Measurements from ENCODE around the gene MAP2.

Gene MAP2, protein sequence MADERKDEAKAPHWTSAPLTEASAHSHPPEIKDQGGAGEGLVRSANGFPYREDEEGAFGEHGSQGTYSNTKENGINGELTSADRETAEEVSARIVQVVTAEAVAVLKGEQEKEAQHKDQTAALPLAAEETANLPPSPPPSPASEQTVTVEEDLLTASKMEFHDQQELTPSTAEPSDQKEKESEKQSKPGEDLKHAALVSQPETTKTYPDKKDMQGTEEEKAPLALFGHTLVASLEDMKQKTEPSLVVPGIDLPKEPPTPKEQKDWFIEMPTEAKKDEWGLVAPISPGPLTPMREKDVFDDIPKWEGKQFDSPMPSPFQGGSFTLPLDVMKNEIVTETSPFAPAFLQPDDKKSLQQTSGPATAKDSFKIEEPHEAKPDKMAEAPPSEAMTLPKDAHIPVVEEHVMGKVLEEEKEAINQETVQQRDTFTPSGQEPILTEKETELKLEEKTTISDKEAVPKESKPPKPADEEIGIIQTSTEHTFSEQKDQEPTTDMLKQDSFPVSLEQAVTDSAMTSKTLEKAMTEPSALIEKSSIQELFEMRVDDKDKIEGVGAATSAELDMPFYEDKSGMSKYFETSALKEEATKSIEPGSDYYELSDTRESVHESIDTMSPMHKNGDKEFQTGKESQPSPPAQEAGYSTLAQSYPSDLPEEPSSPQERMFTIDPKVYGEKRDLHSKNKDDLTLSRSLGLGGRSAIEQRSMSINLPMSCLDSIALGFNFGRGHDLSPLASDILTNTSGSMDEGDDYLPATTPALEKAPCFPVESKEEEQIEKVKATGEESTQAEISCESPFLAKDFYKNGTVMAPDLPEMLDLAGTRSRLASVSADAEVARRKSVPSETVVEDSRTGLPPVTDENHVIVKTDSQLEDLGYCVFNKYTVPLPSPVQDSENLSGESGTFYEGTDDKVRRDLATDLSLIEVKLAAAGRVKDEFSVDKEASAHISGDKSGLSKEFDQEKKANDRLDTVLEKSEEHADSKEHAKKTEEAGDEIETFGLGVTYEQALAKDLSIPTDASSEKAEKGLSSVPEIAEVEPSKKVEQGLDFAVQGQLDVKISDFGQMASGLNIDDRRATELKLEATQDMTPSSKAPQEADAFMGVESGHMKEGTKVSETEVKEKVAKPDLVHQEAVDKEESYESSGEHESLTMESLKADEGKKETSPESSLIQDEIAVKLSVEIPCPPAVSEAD (N-terminal part only)

DNA sequence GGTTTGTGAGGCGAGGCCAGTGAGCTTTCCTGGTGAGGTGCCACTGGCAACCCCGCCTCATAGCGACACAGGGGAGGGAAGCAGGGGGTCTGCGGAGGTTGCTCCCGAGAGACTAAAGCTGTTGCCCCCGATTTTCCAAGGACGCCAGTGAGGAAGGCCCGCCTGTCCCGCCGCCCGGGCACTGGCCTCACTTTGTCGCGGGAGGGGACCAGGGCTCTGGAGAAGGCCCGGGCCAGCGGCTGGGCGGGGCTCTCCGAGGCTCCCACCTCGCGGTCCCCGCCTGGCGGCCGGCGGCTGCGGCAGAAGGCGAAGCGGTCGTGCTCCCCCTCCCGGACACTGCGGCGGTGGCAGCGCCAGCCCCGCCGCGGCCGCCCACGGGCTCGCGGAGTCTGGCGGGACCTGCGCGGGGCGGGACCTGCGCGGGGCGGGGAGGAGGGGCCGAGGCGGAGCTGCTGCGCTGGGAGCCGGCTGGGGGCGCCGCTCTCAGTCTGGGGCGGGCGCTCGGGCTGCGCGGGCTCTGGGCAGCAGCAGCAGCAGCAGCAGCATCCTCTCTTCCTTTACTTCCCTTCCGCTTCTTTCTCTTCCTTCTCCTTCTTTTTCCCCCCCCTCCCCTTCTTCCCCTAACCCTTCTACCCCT lies at the start of gene MAP2:
Gene MAP2, plus strand, starts transcription at position 486 of the 637 bp plus-strand sequence. CDS start 229,124 bp downstream, outside the sequence.
- DNase-seq = peak; percentile 87

DNA sequence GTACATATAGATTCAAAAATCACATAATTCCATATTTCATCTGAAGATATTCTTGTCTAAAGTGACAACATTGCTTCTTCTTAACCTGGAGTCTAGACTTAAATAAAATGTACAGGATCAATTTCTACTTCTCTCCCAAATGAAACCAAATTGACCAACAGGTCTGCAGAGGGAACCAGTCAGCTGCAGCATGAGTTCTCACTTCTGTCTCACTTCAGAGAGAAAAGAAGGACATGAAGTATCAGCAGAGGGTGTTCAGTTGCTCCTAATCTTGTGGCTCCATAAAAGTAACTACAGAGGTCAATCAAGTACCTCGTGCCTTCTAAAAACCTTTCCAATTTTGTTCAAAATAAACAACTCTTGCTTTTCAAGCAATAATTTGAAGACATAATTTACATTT lies 47.2 kb upstream of the MAP2 start:
- DNase-seq = no peak

DNA sequence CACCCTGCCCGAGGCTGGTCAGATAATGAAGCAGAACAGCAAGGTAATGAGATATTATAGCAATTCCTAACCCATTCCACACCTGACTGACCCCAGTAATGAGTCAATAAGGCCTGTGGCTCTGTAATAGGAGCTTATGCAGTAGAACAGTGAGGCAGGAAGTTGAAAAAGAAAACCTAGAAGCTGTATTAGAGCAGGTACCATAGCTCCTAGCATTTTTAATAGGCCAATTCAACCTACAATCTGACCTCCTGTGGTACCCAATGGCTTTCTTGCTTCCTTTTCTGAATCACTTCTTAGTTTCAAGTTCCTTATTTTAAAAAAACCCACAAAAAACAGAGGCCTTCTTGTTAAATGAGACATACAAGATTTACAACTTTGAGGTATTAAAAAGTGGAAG lies 43.6 kb upstream of the MAP2 start:
- DNase-seq = no peak

DNA sequence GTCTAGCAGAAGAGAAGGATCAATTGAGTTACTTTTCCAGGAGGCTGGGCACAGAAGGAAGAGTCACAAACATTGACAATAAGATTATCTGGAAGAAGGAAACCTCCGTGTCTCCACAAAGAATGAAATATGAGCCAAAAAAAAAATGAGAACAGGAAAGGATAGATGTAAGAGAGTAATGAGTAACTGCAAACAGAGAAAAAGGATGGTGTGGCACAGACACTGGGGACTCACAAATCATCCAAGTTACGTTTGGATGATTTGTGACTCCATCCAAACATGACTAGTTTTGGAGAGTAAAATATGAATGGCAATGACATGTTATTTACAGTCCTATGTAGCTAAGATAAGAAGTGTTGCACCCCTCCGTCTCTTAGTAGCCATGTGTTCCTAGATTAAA lies 42.8 kb upstream of the MAP2 start:
- DNase-seq = no peak

DNA sequence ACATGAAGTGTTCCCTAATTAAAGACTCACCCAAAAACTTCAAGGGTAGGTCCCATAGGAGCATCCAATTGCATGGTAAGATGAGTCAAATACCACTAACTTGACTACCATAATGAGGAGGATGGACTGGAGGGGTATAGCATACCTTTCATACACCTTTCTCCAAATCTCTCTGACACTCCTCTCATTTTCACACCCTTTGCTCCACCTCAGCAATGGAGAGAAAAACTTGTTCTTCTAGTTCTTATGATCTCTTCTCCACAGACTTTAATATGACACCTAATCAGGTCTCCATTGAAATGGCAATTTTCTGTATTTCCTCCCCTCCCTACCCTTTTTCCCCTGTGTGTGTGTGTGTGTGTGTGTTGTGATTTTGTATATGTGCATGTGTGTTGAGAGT lies 41.1 kb upstream of the MAP2 start:
- DNase-seq = no peak

DNA sequence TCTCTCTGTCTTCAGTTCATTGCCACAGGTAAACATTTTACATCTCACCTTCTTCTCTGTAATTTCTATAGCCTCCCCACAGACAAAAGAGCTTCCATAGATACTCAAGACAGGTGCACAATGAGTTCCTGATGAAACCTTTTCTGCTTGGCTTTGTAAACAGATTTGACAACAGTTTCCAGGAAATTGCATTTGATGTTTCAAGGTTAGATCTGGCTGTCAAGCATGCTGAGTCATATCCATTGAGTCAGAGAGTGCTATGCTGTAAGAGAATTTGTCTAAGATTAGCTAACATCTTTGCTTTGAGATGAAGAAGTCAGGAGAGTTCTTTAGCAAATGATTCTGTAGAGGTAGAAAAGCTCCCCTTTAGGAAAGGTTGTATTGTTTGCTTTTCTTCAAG lies 40.6 kb upstream of the MAP2 start:
- DNase-seq = no peak

DNA sequence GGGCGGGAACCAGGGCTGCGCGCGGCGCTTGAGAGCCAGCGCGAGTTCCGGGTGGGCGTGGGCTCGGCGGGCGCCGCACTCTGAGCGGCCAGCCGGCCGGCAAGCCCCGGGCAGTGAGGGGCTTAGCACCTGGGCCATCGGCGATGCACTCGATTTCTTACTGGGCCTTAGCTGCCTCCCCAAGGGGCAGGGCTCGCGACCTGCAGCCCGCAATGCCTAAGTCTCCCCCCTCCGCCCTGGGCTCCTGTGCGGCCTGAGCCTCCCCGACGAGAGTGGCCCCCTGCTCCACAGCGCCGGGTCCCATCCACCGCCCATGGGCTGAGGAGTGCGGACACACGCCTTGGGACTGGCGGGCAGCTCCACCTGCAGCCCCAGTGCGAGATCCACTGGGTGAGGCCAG lies 36.5 kb upstream of the MAP2 start:
- no peak for DNase-seq

DNA sequence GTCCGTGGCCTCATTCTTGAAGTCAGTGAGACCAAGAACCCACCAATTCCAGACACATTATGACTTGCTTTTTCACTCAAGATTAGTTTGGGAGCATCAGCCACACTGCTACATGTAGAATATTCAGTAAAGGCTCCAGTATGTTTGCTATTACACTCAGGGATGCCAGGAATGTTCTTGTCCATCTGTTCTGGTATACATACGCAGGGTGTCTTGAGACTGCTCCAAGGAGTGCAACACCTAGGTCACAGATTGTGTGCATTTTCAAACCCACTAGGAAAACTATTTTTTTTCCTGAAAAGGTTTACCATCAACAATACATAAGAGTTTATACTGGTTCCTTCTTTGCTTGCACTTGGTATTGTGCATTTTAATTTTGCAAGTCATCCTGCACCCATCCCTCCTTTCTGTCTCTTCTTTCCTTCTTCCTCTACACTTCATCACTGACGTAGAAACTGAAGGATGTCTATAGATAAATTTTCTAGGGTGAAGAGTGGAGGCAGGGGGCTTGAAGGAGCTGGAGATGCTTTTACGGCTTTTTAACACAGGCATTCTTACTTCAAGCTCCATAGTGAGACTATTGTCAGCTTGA lies 35.3 kb upstream of the MAP2 start:
- no peak for DNase-seq

DNA sequence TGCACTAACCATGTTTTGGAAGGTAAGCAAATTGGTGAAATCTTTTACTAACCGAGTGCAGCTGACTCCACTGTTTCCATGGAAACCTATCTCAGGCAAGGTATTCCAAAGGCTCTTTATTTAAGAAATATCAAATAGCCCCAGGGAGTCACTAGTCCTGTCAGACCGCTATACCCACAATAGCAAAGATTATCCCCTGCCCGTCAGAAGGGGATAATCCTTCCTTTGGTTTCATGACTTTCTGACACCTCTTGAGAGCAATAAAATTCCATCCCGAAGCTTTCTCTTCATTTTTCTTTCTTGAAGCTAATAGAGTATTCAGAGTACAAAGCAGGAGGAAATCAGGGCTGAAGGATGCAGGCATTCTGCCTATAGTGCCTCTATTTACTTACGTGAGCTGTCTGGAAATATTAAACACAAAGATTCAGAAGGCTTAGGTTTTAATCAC lies 34.7 kb upstream of the MAP2 start:
- DNase-seq = no peak

DNA sequence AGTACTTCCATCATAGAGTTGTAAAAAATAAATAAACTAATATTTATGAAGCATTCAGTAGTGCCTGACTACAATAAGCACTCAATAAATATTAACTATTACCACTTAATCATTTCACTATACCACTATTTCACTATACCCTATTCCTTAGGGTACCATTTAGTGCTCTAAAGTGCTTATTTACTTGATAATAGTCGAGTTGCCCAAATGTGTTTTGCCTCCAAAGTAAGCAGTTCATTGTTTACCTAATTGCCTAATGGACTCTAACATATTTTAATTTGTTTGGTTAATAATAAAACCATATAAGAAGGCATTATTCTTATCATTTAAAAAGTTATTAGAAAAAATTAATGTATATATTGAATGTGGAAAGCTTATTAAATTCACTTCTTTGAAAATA lies 33.0 kb upstream of the MAP2 start:
- DNase-seq = no peak

DNA sequence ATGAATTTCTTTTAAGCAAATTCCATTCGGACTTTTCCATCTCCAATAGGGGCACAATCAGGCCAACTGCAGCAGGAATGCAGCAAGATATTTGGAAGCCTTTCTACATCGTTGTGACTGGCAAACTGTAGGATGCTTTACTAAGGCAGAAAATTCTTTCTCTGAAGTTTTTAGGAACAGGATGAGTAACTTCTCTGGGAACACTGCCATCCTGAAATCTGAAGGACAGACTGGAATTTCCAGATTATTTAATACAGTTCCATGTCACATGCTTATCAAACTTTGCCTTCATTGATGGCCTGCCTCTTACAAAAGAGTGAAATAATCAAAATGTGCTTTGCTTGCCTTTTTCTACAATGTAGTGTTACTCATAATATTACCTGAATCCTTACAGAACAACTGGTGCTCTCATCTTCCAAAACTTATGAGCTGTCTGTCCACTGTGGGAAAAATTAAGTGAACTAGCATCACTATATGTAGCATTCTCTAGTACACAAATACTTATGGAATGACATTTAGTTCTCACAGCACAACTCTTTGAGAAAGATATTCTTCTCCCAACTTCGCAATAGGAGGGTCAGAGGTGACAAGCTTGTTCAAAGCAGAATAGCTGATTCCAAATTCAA lies 32.0 kb upstream of the MAP2 start:
- no peak for DNase-seq

DNA sequence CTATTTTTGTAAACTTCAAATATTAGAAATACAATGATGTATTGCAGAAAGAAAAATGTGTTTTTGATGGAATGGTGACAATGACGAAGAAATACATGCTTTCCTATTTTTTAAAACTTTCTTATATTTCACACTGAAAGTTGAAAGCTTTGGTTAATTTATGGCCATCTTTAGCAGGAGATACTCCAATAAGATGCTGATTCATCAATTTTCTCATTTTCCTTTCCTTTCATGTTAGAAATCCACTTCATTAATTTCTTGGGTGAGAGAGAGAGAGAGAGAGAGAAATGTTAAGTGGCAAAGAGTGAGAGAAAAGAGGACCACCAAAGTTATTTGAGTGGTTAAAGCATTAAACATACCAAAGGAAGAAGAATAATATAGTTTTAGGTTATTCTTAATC lies 28.6 kb upstream of the MAP2 start:
- no peak for DNase-seq

DNA sequence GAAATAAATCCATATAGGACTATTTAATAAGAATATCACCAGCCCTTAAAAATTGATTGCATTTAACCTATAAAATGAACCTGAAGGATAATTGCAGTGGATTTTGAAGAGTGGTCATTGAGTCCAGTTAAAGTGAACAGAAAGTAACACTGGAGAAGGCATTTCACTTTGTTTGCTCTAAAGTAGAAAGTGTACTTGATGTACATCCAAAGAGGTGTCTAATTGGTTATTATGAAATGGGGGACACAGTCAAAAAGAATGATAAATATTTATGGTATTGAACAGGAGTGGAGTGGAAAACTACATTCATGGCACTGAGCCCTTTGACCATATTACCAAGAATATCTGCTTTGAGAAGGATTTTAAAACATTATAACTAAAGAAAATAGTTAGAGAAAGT lies 28.2 kb upstream of the MAP2 start:
- no peak for DNase-seq

DNA sequence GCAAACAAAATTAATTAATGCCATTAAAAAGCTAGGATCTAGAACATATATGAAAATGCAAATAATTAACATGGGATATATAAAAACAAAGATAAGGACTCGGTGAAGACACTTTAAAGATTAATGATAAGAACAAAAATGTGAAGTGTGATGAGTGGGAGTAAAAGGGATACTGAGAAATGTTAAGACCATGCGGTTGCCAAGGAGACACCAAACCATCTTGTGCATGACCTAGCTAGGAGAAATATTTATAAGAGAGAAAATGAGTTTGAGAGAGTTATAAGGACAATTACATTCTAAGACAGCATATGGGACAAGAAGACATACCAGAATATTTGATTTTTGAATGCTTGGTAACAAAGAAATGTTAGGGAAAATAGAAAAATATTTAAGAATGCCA lies 25.4 kb upstream of the MAP2 start:
- DNase-seq = no peak

DNA sequence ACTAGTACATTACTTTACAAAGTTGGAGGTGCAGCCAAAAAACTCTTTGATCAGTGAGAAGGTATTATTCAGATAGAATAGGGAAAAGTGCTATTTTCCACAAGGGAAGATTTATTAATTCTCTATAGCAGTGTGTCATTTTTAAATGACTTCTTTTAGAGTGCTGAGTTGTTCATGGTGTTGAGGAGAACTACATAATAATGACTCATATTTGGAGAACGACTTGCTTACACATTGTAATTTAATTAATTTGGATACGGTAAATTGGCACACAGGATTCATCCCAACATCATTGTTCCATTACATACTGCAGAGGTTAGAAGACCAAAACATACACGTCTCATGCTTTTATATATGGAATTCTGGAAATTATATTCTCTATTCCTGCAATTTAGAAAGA lies 22.1 kb upstream of the MAP2 start:
- no peak for DNase-seq

DNA sequence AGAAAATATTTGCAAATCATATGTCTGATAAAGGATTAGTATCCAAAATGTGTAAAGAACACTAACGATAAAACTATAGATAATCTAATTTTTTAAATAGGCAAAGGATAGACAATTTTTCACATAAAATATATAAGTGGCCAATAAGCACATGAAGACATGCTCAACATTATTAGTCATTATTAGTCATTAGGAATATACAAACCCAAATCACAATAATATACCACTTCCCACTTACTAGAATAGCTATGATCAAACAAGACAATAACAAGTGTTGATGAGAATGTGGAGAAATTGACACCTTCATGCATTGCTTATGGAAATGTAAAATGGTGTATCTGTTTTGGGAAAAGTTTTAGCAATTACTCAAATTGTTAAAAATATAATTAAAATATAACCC lies 12.6 kb upstream of the MAP2 start:
- DNase-seq = no peak

DNA sequence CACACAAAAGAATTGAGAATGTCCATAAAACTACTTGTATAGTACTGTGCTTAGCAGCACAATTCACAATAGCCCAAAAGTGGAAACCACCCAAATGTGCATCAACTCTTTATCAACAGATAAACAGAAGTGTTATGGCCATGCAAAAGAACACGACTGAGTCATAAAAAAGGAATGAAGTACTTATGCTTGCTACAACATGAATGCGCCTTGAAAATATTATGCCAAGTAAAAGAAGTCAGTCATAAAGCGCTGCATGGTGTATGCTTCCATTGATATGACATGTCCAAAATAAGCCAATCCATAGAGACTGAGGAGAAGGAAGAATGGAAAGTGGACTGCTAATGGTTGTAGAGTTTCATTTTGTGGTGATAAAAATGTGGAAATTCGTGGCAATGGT lies 12.1 kb upstream of the MAP2 start:
- no peak for DNase-seq

DNA sequence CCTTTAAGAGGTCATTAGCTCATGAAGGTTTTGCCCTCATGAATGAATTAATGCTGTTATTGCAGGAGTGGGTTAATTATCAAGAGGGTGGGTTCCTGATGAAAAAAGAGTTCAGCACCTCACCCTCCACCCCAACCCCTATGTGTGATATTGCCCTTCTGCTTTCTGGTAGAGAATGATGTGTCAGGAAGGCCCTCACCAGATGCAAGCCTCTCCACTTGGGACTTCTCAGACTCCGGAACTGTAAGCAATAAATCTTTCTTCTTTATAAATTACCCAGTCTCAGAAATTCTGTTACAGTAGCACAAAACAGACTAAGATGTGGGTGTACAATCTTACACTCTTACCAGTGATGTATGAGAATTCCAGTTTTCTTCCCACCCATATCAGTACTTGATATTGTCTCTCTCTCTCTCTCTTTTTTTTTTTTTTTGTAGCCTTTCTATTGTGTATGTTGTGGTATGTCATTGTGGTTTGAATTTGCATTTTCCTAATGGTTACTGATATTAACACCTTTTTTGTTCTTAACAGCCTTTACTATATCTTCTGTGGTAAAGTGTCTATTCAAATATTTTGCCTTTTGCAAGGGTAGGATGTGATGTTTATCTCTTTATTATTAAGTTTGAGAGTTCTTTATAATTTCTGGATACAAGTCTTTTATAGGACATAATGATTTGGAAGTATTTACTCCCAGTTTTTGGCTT lies 10.4 kb upstream of the MAP2 start:
- no peak for DNase-seq

DNA sequence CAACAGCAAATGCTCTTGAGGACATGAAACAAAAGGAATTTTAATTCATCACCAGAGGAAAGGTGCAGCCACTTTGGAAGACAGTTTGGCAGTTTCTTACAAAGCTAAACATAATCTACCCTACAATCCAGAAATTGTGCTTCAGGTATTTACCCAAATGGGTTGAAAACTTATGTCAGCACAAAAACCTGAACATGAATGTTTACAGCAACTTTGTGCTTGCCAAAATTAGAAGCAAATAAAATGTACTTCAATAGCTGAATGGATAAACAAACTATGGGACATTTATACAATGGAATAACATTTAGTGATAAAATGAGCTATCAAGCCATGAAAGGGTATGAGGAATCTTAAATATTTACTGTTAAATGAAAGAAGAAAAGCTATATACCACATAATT lies 6.9 kb upstream of the MAP2 start:
- DNase-seq = no peak

DNA sequence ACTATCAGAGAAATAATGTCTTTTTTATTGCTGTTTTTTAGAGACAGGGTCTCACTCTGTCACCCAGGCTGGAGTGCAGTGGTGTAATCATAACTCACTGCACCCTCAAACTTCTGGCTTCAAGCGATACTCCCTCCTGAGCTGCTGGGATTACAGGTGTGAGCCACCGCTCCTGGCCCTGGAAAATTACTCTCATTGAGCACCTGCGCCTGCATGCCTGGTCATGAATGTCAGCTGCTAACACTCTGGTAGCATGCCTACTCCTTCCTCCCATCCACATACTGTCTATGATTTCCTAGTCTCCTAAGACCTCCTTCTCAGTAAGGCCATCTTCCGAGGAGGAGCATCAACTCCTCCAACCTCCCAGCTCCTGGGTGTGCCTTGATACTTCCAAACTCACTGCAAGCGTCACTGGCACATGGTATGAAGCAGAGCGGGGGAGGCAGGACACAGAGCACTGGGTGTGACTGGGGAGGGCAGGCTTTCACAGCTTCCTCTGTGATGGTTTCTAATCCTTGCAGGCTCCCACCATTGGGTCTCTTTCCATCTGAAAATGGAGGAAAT lies 1.6 kb upstream of the MAP2 start:
- DNase-seq = peak; percentile 30

DNA sequence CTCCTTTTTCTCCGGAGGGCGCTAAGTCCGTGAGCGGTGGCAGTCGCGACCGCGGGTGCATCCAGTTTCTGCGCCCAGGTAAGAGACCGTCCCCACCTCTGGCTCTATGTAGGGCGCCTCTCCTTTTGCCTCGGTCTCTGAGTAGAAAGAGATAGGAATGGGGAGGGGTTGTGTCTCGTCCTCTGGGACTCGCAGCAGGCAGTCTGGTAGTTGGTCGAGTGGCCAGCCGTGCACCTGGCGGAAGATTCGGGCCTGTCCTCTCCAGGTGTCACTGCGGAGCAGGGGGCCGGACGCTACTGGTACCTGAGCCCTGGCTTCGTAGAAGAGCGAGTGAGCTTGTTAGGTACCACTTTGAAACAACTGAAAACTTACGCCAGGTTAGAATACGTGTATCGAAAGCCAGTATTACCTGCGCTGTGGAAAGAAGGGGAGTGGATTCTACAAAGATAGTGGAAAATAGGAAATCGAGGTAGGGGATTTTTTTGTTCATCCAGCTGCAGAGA lies 403 bp downstream of the MAP2 start:
- DNase-seq = peak; percentile 55
